ENCODE data around the gene ARHGAP10.
A peak's percentile ranks its signal among the peaks of the same experiment; 100 is the strongest.

Gene ARHGAP10

GRCh38 chr4:147733716-147734344 is 1.9 kb downstream of the ARHGAP10 start:
- no peak for TF ChIP-seq CTCF (IDR thresholded peaks at IDR 0.05; ENCODE audit: low read depth, low read length)
- peak overlapping the region; percentile 68 for H3K4me3 ChIP-seq (ENCODE audit: low read depth, low read length)

- H3K4me3 ChIP-seq (ENCODE audit: low read depth, low read length) = peak overlapping the region; percentile 68
Observed at GRCh38 chr4:147734496-147734895, 2.6 kb downstream of the ARHGAP10 start.

GRCh38 chr4:147735413-147736301 is 3.8 kb downstream of the ARHGAP10 start:
- no peak for TF ChIP-seq CTCF (IDR thresholded peaks at IDR 0.05; ENCODE audit: low read depth, low read length)
- peak overlapping the region; percentile 8; the same call in 1 of the 2 replicates for H3K4me3 ChIP-seq (ENCODE audit: low read depth, low read length)

More at GRCh38 chr4:147734496-147734895, 2.6 kb downstream of the ARHGAP10 start:
- TF ChIP-seq CTCF (IDR thresholded peaks at IDR 0.05; ENCODE audit: low read depth, low read length) = no peak

GRCh38 chr4:147736458-147736857 is 4.6 kb downstream of the ARHGAP10 start:
- H3K4me3 ChIP-seq (ENCODE audit: low read depth, low read length) = no peak overlapping the region
- no peak for TF ChIP-seq CTCF (IDR thresholded peaks at IDR 0.05; ENCODE audit: low read depth, low read length)

GRCh38 chr4:147737623-147738022 is 5.7 kb downstream of the ARHGAP10 start:
- TF ChIP-seq CTCF (IDR thresholded peaks at IDR 0.05; ENCODE audit: low read depth, low read length) = no peak
- no peak overlapping the region for H3K4me3 ChIP-seq (ENCODE audit: low read depth, low read length)

GRCh38 chr4:147739239-147739823 is 7.4 kb downstream of the ARHGAP10 start:
- no peak overlapping the region for H3K4me3 ChIP-seq (ENCODE audit: low read depth, low read length)
- no peak for TF ChIP-seq CTCF (IDR thresholded peaks at IDR 0.05; ENCODE audit: low read depth, low read length)

GRCh38 chr4:147740176-147740575 is 8.3 kb downstream of the ARHGAP10 start:
- no peak overlapping the region for H3K4me3 ChIP-seq (ENCODE audit: low read depth, low read length)
- TF ChIP-seq CTCF (IDR thresholded peaks at IDR 0.05; ENCODE audit: low read depth, low read length) = no peak
